Neural crest cell (in vitro differentiated cells): Measurements from ENCODE around the gene ALMS1. TPM values are rescaled to one million over a fixed set of nuclear protein-coding genes. Genes with fewer than 3 reads are reported as not detected.

Experiments used
- DNase-seq: peaks from one replicate; pipeline ENCODE4 v3.0.0; 2021; ENCODE audit warnings: low read depth, mixed read lengths, low spot score
- H3K27ac Mint-ChIP-seq: one replicate; pipeline ENCODE4 v1.8.0; 2021; ENCODE audit warnings: mild to moderate bottlenecking, mixed read lengths; ENCODE audit not compliant: unreplicated experiment
- H3K27me3 Mint-ChIP-seq: 2 replicates; pipeline ENCODE4 v1.8.0; 2021; ENCODE audit warnings: low read depth, mild to moderate bottlenecking, mixed read lengths
- H3K36me3 Mint-ChIP-seq: 2 replicates; pipeline ENCODE4 v1.8.0; 2021; ENCODE audit warnings: low read depth, mild to moderate bottlenecking, mixed read lengths
- H3K4me1 Mint-ChIP-seq: 2 replicates; pipeline ENCODE4 v1.8.0; 2021; ENCODE audit warnings: mixed read lengths
- H3K4me3 Mint-ChIP-seq: one replicate; pipeline ENCODE4 v1.8.0; 2021; ENCODE audit warnings: mild to moderate bottlenecking, mixed read lengths
- H3K9me3 Mint-ChIP-seq: 2 replicates; pipeline ENCODE4 v1.8.0; 2021; ENCODE audit warnings: mixed read lengths
- total RNA-seq: library from RNA; stranded (reverse); gene quantifications from 2 replicates; pipeline ENCODE4 v1.2.1, GENCODE V29; 2021
- TF ChIP-seq, protein P1 (sequence below): fragments of 200-600 bp; sonication (generic); conservative IDR thresholded peaks from 2 replicates; pipeline ENCODE4 v1.5.0; 2021; ENCODE audit warnings: antibody characterized with exemption, mild to moderate bottlenecking

The ALMS1 gene
- total RNA-seq, 1 donor from 2014 or later = 48.1 TPM

DNA sequence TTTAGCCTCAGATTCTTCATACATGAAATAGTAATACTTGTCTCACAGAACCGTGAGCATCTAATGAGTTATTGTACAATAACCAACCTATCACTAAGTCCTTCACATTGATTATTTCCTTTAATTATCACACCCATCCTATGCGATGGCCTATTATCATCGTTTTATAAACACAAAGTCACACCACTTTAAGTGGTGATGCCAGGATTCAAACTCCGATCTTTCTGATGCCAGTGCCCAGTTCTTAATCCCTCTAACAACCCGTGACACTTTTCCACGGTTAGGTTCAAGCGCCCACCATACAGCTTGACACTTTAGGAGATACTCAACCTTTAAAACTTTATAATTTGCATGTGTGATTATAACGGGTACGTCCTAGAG is 523 bp upstream of the ALMS1 start:
- DNase-seq = no peak
- peaks cover 44% of the 10 kb centered on the region for H3K27me3 Mint-ChIP-seq
- no peaks in the 10 kb centered on the region for H3K9me3 Mint-ChIP-seq
- TF ChIP-seq, protein P1, sequence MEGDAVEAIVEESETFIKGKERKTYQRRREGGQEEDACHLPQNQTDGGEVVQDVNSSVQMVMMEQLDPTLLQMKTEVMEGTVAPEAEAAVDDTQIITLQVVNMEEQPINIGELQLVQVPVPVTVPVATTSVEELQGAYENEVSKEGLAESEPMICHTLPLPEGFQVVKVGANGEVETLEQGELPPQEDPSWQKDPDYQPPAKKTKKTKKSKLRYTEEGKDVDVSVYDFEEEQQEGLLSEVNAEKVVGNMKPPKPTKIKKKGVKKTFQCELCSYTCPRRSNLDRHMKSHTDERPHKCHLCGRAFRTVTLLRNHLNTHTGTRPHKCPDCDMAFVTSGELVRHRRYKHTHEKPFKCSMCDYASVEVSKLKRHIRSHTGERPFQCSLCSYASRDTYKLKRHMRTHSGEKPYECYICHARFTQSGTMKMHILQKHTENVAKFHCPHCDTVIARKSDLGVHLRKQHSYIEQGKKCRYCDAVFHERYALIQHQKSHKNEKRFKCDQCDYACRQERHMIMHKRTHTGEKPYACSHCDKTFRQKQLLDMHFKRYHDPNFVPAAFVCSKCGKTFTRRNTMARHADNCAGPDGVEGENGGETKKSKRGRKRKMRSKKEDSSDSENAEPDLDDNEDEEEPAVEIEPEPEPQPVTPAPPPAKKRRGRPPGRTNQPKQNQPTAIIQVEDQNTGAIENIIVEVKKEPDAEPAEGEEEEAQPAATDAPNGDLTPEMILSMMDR = no peak
- H3K4me1 Mint-ChIP-seq = peaks cover 30% of the 10 kb centered on the region
- peak overlapping the region; percentile 7 for H3K27ac Mint-ChIP-seq
- H3K36me3 Mint-ChIP-seq = peaks cover 6% of the 10 kb centered on the region
- H3K4me3 Mint-ChIP-seq = peak overlapping the region; percentile 98

DNA sequence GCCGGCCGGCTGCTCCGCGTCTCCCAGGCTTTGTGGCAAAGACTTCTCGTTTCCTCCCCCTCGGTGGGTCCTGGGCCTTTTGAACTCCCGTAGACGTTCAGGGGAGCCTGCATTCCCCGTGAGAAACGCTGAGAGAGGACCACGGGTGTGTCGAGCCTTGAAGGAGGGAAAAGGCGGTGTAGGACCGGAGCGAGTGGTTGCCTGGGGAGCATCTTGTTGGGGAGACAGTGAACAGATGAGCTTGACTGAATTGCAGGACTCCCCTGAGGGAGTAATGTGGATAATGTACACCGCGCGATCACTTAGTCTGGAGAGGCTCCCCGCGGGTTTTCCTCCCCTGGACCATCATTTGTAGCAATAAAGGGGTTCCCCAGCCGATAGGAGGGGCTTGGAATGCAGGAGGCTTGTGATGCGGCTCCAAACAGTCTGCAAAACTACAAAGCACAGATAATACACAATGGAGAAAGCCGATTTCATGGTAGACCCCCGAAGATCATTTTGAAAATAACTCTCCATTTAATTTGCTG is 769 bp downstream of the ALMS1 start:
- Mint-ChIP-seq H3K9me3 (no peaks in the 10 kb centered on the region), H3K27me3 (peaks cover 31% of the 10 kb centered on the region), H3K27ac (peak overlapping the region; percentile 95), H3K36me3 (peaks cover 11% of the 10 kb centered on the region), H3K4me1 (peaks cover 30% of the 10 kb centered on the region), H3K4me3 (peak overlapping the region; percentile 98)
- TF ChIP-seq, protein P1 = peak; percentile 10
- DNase-seq = no peak

DNA sequence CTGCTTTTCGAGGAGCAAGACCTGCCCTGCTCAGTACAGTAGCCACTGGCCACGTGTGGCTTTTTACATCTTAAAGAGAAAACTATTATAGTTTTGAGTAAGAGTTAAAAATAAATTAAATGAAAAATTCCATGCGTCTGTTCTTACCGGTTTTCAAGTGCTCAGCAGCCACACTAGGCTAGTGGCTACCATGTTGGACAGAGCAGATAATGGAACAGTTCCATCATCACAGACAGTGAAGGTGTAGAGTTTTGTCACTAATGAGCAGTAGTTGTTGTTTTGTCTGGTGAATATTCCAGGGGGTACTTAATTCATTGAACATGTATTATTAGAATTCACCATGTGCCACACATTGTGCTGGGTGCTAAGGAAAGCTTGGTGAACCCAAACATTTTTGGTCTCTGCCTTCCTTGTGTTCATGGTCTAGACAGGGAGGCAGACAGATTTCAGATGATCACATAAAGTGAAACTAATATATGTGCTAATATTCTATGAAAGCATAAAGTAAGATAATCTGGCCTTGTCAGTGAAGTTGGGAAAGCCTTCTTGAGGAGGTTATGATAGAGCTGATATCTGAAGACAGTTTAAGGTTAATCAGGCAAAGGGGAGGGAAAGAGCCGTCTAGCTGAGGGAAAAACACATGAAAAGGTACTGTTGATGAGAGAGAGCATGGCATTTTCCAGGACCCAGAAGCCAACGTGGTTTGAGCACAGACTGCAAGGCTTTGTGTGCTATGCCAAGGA is 1.4 kb downstream of the ALMS1 start:
- TF ChIP-seq, protein P1 = no peak
- Mint-ChIP-seq H3K36me3 (peaks cover 14% of the 10 kb centered on the region), H3K4me1 (peaks cover 30% of the 10 kb centered on the region), H3K4me3 (peak overlapping the region; percentile 98), H3K9me3 (no peaks in the 10 kb centered on the region), H3K27ac (no peak overlapping the region), H3K27me3 (peaks cover 24% of the 10 kb centered on the region)
- DNase-seq = no peak

DNA sequence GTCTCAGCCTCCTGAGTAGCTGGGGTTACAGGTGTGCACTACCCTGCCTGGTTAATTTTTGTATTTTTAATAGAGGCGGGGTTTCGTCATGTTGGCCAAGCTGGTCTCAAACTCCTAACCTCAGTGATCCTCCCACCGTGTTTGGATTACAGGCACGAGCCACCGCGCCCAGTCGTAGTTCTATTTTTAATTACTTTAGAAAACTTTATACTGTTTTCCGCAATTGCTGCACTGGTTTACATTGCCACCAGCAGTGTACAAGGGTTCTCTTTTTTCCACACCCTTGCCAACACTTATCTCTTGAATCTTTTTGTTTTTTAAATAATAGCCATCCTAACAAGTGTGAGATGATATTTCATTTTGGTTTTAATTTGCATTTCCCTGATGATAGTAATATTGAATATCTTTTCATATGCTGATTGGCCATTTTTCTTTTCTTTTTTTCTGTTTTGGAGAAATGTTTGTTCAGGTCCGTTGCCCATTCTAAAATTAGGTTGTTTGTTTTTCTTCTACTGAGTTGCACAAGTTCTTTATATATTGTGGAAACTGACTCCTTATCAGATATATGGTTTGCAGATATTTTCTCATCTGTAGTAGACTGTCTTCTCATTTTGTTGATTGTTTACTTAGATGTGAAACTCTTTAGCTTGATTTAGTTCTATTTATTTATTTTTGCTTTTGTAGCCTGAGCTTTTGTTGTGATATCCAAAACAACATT is 16.9 kb downstream of the ALMS1 start:
- DNase-seq = no peak
- Mint-ChIP-seq H3K4me3 (no peak overlapping the region), H3K27ac (no peak overlapping the region), H3K27me3 (no peaks in the 10 kb centered on the region), H3K4me1 (no peaks in the 10 kb centered on the region), H3K9me3 (peaks cover 28% of the 10 kb centered on the region), H3K36me3 (peaks cover 70% of the 10 kb centered on the region)
- TF ChIP-seq, protein P1 = no peak

DNA sequence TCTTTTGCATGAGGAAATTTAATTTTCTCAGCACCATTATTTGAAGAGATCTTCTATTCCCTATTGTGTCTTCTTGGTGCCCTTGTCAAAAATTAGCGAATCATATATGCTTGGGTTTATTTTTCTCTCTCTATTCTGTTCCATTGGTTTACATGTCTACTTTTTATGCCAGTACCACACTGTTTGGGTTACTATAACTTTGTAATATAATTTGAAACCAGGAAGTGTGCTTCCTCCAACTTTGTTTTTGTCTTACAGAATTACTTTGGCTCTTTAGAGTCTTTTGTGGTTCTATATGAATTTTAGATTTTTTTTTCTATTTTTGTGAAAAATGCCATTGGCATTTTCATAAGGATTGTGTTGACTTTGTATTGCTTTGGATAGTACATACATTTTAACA is 17.6 kb downstream of the ALMS1 start:
- TF ChIP-seq, protein P1 = no peak
- no peak for DNase-seq
- no peak overlapping the region for H3K27ac Mint-ChIP-seq
- no peaks in the 10 kb centered on the region for H3K4me1 Mint-ChIP-seq
- H3K27me3 Mint-ChIP-seq = no peaks in the 10 kb centered on the region
- H3K4me3 Mint-ChIP-seq = no peak overlapping the region
- peaks cover 64% of the 10 kb centered on the region for H3K36me3 Mint-ChIP-seq
- peaks cover 28% of the 10 kb centered on the region for H3K9me3 Mint-ChIP-seq
